ENCODE data around the gene PLEKHA6.

DNA sequence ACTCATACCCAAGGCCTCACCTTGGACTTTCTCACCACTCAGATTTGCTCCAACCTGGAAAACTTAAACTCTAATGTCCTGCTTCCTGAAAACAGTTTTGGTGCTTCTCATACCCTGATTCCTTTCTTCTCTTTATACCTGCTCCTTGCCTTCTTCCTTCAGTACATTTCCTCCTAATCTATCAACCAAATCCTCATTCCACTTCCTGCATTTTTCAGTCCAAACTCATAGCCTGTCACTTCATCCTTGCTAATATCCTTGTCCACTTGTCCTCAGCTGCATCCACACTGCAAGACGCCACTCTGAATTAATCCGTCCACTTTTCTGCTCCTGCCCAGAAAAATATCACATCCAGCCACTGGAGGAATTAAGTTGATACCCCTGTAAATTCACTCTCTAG is 26.0 kb upstream of the PLEKHA6 start:
- TF ChIP-seq POLR2A (IDR thresholded peaks at IDR 0.05) (no peak), POLR2AphosphoS5 (IDR thresholded peaks at IDR 0.05) (no peak)
- TF ChIP-seq, protein P1, sequence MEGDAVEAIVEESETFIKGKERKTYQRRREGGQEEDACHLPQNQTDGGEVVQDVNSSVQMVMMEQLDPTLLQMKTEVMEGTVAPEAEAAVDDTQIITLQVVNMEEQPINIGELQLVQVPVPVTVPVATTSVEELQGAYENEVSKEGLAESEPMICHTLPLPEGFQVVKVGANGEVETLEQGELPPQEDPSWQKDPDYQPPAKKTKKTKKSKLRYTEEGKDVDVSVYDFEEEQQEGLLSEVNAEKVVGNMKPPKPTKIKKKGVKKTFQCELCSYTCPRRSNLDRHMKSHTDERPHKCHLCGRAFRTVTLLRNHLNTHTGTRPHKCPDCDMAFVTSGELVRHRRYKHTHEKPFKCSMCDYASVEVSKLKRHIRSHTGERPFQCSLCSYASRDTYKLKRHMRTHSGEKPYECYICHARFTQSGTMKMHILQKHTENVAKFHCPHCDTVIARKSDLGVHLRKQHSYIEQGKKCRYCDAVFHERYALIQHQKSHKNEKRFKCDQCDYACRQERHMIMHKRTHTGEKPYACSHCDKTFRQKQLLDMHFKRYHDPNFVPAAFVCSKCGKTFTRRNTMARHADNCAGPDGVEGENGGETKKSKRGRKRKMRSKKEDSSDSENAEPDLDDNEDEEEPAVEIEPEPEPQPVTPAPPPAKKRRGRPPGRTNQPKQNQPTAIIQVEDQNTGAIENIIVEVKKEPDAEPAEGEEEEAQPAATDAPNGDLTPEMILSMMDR (IDR thresholded peaks at IDR 0.05): no peak
